GM21717 (cell line): Measurements from ENCODE around the gene NEO1.
"Not testable (repeated sequence)": the region's sequence is repeated elsewhere in the genome, so short reads cannot be mapped to it uniquely, and the experiment has no call there.

Experiments used
- ATAC-seq: cut with Tn5 transposase; IDR thresholded peaks from one replicate; pipeline ENCODE4 v1.9.1; 2021; ENCODE audit warnings: mild to moderate bottlenecking, moderate library complexity; ENCODE audit not compliant: unreplicated experiment

The NEO1 gene

DNA sequence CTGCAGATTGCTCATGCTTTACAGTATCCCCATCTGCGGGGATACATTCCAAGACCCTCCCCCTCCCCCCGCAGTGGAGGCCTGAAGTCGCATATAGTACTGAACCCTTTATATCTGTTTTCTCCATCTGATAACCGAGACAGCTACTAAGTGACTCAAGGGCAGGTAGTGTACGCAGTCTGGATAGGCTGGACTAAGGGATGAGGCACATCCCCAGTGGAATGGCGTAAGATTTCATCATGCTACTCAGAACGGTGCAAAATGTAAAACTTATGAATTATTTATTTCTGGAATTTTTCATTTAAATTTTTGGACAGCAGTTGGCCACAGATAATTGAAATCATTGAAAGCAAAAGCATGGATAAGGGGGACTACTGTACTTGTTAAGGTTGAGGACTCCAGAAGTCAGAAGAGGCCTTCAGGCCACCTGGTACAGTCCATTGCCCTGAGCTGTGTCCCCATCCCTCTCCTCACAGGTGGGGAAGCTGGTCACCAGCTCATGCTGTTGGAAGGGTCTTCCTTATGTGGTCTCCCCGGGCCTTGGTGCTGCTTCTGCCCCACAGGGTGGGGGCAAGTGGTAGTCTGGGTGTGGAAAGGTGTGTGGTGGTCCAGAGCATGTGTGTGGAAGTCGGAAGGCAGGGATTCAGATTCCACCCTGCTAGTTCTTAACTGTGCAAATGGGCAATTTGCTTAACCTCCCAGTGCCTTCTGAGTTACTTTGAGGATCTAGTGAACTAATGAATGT, 244.5 kb downstream of the NEO1 start:
- ATAC-seq, result no peak

- no peak for ATAC-seq
These were observed 246.4 kb downstream of the NEO1 start for GRCh38 chr15:73298522-73299245.

DNA sequence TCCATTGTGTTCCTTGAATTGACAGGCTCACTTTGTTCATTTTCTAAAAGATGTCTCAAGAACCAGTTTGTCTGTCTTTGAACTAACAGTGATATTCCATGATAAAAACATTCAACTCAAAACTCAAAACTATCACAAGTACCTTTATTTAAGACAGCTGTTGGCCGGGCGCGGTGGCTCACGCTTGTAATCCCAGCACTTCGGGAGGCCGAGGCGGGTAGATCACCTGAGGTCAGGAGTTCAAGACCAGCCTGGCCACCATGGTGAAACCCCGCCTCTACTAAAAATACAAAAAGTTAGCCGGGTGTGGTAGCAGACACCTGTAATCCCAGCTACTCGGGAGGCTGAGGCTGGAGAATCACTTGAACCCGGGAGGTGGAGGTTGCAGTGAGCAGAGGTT, 248.0 kb downstream of the NEO1 start:
- not testable (repeated sequence) for ATAC-seq

DNA sequence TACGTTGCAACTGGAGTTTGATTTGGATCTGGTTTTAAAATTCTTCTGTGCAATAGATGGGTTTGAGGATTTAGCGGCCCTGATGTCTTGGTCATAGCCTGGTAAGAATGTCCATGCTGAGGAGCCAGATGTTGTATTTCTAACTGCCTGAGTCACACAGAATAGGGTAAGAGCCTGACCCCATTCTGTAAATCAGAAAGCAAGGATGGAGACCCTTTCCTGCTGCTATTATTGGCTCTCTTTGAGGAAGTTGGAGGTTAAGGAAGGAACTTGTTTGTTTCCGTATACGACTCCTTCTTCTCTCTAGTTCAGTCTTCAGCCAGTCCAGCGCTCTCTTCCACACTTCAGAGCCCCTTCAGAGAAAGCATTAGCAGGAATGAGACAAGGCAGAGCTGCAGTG, 251.4 kb downstream of the NEO1 start:
- ATAC-seq, result no peak

- no peak for ATAC-seq
These were observed 253.3 kb downstream of the NEO1 start for GRCh38 chr15:73305331-73306211.

GRCh38 chr15:73308305-73308704, 256.0 kb downstream of the NEO1 start:
- no peak for ATAC-seq

GRCh38 chr15:73313861-73314260, 261.6 kb downstream of the NEO1 start:
- ATAC-seq, result no peak

DNA sequence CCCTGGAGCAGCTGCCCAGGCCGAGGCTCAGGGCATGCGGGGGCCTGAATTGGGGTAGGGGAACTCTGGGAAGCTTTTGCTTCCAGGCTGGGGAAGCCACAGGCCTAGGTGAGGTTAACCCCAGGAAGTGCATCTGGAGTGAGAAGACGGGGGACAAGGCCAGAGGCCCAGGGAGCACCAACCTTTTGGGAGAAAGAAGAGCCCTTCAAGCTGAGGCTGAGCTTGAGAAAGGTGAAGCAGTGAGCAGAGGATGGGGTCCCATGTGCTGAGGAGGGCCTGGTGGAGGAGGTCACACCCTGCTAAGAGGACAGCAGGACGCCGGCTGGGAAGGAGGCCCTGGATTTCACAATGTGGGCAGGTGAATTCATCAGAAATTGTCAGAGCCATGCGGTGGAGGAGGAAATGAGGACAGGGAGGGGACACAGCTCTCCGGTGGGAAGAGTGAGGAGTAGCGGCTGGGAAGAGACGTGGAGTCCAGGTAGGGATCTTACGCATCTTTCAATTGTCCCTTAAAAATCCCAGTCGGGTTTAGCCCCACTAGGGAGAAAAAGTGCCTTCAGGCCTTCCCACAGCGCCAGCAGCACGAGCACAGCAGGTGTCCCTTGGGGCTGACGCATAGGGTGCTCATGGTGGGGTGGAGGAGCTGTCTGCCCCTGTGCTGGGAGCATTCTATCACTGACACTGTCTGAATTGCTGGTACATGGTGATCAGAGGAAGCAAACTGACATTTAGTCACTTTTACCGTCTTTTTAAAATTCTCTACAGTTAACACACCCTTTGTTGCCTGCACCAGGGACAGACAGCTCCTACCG, 265.6 kb downstream of the NEO1 start:
- ATAC-seq, result no peak

DNA sequence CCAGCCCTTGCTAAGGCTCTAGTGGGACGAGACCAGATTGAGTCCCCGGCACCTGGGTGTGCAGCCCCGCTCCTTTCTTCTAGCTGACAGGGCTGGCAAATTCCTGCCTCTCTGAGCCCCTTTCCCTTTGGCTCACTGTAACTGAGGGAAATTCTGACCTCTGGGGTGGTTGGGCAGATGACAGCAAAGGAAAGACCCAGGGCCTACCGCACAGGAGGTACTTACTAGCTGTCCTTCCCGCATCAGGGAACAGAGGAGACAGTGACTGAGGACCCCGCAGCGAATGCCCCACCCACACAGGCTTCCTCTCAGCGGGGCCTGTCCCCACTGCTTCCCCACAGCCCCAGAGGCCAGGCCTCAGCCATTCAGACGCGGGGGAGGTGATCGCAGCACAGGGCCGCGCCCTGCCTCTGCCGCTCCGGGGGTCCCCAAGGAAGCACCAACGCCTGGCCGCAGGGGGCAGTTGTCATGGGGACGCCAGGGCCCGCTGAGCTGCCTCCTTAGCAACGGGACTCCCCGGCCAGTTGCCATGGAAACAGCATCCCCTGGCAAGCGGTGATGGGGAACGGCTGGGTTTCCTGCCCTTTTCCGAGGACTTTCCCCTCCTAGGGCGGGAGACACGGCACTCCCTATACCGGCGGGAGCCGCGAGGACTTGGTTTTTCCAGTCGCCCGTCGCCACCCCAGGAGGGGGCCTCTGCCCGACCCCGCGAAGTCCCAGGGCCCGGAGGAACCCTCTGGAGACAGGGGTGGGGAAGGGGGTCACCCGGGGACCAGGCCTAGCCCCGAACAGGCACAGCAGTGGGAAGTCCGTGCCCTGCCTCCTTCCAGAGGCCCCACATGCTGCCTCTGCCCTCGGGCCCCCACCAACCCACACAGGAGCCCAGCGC, 266.4 kb downstream of the NEO1 start:
- no peak for ATAC-seq

GRCh38 chr15:73319460-73320245, 267.4 kb downstream of the NEO1 start:
- no peak for ATAC-seq

- ATAC-seq, result no peak
These were observed 268.4 kb downstream of the NEO1 start for GRCh38 chr15:73320619-73321180.

GRCh38 chr15:73321496-73322450, 269.5 kb downstream of the NEO1 start:
- no peak for ATAC-seq

DNA sequence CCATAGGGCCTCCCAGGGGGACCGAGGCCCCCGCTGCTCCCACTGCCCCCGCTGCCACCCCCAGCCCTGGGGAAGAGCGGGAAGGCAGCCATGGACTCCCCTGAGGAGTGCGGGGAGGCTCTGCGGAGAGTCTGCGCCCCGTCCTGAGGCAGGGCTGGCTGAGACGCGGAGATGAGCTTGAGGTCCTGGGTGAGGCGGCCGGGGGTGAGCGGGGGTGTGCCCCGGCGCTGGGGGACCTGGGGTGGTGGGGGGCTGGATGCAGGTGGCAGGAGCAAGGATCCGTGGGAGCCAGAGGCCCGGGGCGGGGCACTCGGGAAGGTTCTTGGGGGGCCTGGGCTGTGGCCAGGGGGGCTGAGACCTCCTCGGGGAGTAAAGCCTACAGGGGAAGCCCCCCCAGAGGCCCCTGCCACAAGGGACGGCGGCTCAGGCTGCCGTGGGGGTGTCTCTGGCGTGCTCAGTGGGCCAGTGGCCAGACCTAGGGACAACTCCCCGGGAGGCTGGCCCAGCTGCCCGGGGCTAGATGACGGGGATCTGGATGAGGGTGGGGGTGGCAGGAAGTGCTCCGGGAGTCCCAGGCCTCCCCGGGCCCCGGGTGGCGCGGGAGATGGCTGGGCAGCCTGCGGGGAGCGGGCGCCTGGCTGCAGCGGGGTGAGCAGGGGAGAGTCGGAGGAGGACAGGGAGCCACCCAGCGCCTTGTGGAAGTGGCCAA, 270.6 kb downstream of the NEO1 start:
- no peak for ATAC-seq

DNA sequence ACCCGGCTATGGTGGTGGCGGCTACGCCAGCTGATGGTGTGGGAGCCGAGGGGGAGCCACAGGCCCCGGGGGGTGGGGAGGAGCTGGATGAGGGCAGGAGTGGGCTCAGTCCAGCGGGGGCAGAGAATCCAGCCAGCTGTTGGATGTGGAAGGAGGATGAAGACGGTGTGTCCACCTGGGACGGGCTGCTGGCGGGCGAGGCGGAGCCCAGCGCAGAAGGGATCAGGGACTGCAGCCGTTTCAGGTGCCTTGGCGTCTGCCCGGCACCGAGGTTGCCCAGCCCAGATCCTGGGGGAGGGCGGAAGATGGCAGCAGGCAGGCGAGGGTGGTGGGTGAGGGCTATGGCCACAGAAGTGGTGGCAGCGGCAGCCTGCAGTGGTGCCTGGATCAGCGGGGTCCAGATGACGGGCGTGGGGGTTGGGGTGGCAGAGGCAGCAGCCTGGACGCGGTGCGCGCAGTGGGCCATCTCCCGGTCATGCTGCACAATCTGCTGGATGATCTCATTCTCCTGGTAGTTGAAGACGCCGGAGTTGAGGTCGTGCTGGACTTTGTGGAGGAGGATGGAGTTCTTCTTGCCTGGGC, 271.2 kb downstream of the NEO1 start:
- no peak for ATAC-seq

- no peak for ATAC-seq
These were observed 271.7 kb downstream of the NEO1 start for GRCh38 chr15:73323956-73324355.

DNA sequence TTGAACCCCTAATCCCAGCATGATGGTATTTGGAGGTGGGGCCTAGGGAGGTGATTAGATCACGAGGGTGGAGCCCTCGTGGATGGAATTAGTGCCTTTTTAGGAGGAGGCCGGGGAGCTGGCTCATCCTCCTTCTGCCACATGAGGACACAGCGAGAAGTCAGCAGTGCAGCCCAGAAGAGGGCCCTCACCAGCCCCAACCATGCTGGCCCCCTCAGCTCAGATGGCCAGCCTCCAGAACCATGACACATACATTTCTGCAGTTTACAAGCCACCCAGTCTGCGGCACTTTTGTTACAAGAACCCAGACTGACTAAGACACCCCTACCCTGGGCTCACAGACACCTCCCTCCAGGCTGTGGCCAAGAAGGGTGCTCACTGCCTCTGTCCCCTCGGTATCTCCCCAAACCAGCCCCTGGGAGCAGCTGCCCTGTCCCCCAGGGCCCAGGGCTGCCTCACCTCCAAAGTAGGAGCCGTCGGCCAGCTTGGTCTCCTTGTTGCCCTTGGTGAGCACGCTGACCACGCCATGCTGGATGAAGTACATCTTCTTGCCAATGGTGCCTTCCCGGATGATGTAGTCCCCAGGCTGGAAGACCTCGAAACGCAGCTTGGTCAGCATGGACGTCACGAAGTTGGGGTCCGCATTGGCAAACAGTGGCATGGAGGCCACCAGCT, 272.4 kb downstream of the NEO1 start:
- no peak for ATAC-seq
